VCaP (cell line): ENCODE results near the gene UTP15.
A peak's percentile ranks its signal among the peaks of the same experiment; 100 is the strongest.

Experiments
- H3K27ac ChIP-seq: fragments of 450-650 bp; 2 replicates; pipeline ENCODE4 v1.5.1; 2017
- CTCF ChIP-seq: fragments of 450-650 bp; conservative IDR thresholded peaks from 2 replicates; pipeline ENCODE4 v1.5.1; 2017; ENCODE audit warnings: mild to moderate bottlenecking, moderate library complexity

UTP15 gene

DNA sequence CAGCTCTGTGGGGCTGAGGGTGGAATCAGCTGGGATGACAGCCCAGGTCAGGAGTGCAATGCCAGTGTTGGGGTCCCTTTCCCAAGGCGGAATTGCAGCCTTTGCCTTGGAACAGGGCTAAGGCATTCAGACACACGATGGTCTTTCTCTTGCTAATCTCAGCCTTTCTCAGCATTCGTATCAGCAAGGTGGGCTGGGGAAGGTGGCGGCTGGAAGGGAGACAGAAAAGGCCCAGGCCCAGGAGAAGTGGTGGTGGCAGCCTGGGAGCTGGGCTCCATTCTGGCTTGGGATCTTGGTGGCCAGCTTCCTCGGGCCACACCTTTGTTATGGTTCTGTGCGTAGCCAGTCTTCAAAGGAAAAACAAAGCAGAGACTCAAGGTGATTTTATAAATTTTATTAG is 59.3 kb downstream of the UTP15 start:
- H3K27ac ChIP-seq: peak overlapping the region; percentile 74
- no peak for TF ChIP-seq CTCF

GRCh38 chr5:73625372-73625943 is 59.9 kb downstream of the UTP15 start:
- peak overlapping the region; percentile 74 for H3K27ac ChIP-seq
- TF ChIP-seq CTCF: no peak

DNA sequence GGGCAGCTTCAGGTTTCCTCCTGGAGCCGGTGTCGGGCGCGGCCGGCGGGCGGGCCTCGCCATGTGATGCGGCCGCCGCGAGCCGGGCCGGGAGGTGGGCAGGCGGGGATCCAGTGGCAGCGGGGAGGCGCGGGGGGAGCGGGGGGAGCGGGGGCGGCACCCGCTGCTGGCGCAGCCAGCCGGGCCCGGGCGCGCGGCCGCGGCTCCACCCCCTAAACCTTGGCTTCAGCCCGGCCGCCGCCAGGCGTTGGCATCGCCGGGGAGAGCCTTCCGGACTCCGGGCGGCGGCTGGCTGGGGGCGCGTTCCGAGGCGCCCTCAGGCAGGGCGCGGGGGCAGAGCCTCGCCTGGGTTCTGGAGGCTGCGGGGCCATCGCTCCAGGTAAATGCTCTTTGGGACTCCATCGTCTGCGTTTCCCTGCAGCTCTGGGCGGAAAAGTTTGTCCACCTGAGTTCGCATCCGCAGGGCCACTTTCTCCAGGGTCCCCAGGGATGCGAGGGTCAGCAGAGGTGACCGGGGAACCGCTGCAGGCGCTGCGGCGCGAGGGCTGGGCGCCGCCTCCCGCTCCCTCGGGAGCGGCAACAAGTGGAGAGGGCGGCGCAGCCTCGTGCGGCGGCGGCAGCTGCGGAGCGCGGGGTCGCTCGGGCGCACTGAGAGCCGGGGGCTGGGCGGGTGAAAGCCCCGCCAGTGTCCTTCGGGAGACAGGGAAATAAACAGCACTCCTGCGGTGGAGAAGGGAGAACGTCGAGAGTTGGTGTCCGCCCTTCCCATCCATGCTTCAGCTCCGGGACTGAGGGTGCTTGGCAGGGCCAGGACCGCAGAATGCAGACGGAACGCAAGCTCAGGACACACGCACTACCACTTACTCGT is 60.6 kb downstream of the UTP15 start, which contains the start of gene ARHGEF28:
Gene ARHGEF28, plus strand, starts transcription at position 253 of the 868 bp plus-strand sequence. CDS start 58,656 bp downstream, outside the sequence.
- TF ChIP-seq CTCF: no peak
- peak within 1 kb of the TSS; percentile 74 for H3K27ac ChIP-seq

- H3K27ac ChIP-seq: peak overlapping the region; percentile 74
- no peak for TF ChIP-seq CTCF
Observed at GRCh38 chr5:73626814-73627313, 61.3 kb downstream of the UTP15 start.

DNA sequence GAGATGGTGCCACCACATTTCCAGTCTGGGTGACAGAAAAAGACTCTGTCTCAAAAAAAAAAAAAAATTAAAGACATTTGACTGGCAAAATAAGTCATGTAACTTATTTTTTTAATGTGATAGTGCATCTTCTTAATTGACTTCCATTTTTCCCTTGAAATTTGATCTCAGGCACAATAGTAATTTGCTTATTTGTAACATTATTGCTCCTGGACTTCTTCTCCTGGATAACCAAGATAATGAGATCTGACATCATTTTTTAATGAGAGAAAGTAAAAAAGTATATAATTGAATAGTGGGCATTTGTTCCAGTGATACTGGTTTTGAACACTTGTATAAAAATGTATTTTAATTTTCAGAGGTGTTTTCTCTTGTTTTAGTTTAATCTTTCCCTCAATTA is 63.9 kb downstream of the UTP15 start:
- TF ChIP-seq CTCF: no peak
- no peak overlapping the region for H3K27ac ChIP-seq

DNA sequence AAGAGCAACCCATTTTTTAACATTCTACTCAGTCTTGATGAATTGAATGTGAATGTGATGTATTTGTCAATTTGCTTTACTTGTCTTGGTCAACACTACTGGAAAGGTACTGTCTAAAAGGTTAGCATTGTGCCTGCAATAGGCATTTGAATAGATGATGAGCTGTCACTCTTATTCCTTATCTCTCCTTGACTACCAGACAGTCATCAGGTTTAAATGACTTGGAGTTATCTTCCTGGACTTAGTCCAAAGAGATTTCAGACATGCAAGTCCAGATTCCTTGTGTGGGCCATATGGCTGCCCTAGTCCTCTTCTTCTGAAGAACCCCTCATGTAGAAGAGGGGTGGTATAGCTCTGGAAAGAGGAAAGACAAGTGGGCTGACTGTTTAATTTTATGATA is 65.2 kb downstream of the UTP15 start:
- H3K27ac ChIP-seq: no peak overlapping the region
- TF ChIP-seq CTCF: no peak

GRCh38 chr5:73631500-73631899 is 66.0 kb downstream of the UTP15 start:
- no peak overlapping the region for H3K27ac ChIP-seq
- TF ChIP-seq CTCF: no peak
